GM12878 (cell line): Measurements from ENCODE around the gene CES4A. TPM values are rescaled to one million over a fixed set of nuclear protein-coding genes. Genes with fewer than 3 reads are reported as not detected.
A peak's percentile ranks its signal among the peaks of the same experiment; 100 is the strongest.

ENCODE experiments used
- IRF4 ChIP-seq: IDR thresholded peaks from 2 replicates; pipeline ENCODE4 v1.6.1; 2011; ENCODE audit warnings: low read depth, low read length
- JUND ChIP-seq: IDR thresholded peaks from 2 replicates; pipeline ENCODE4 v1.6.1; 2012; ENCODE audit warnings: low read depth, mild to moderate bottlenecking, low read length, improper control_type of control experiment, moderate library complexity
- NFYB ChIP-seq: IDR thresholded peaks from 2 replicates; pipeline ENCODE4 v1.6.1; 2011; ENCODE audit warnings: low read depth, mild to moderate bottlenecking, low read length, improper control_type of control experiment, moderate library complexity; ENCODE audit not compliant: insufficient read depth
- RUNX3 ChIP-seq: IDR thresholded peaks from 2 replicates; pipeline ENCODE4 v1.6.1; 2012; ENCODE audit warnings: low read length, inconsistent platforms
- TCF12 ChIP-seq: IDR thresholded peaks from 2 replicates; pipeline ENCODE4 v1.6.1; 2011; ENCODE audit warnings: low read depth, mild to moderate bottlenecking, low read length
- YY1 ChIP-seq: IDR thresholded peaks from 2 replicates; pipeline ENCODE4 v1.6.1; 2011; ENCODE audit warnings: low read depth, mild to moderate bottlenecking, low read length
- ZZZ3 ChIP-seq: IDR thresholded peaks from 2 replicates; pipeline ENCODE4 v1.6.1; 2011; ENCODE audit warnings: low read depth; ENCODE audit not compliant: control insufficient read depth, insufficient read length
- polyA plus RNA-seq, 11 experiments: library from polyadenylated mRNA; depleted of rRNA in 4 of 11; unstranded in 6 of 11; stranded (reverse) in 5 of 11; fragments of >200 nt; fragmentation: Nextera tagmentation in 4 of 11; fragmentation: Illumina TruSeq in 1 of 11; extraction: Ambion mirVana in 4 of 11; extraction: Trizol in 1 of 11; gene quantifications; 1 replicate in 1 of 11; 2 replicates in 10 of 11; pipeline versions ENCODE4 v1.2.1 to v1.2.3, GENCODE V29; 2011 to 2016; ENCODE audit warnings: inconsistent platforms in 2 of 11, missing spikeins in 2 of 11, low read depth in 1 of 11
- total RNA-seq, 4 experiments: library from RNA; depleted of rRNA in 3 of 4; stranded (reverse); fragments of >200 nt in 3 of 4; fragmentation: Illumina TruSeq in 1 of 4; extraction: Trizol in 1 of 4; gene quantifications; 2 replicates each; pipeline versions ENCODE4 v1.2.1 to v1.2.3, GENCODE V29; 2013 to 2021
- TF ChIP-seq, protein P1 (sequence below): fragments of 450-650 bp; IDR thresholded peaks from 2 replicates; pipeline ENCODE4 v1.6.1; 2016; ENCODE audit warnings: mild to moderate bottlenecking
- TF ChIP-seq, protein P2 (sequence below), 3 experiments: IDR thresholded peaks in 2 of 3; conservative IDR thresholded peaks in 1 of 3; 2 replicates each; pipeline ENCODE4 v1.5.1; 2011; ENCODE audit warnings: low read depth in 3 of 3, low read length in 3 of 3, mild to moderate bottlenecking in 3 of 3, control low read depth in 2 of 3, moderate library complexity in 2 of 3, inconsistent platforms in 1 of 3, mixed read lengths in 1 of 3; ENCODE audit not compliant: control insufficient read depth in 2 of 3, insufficient read depth in 1 of 3; ENCODE audit errors: extremely low read depth in 1 of 3
- TF ChIP-seq, protein P3 (sequence below): IDR thresholded peaks from 2 replicates; pipeline ENCODE4 v1.6.1; 2011; ENCODE audit warnings: borderline replicate concordance, low read depth, mild to moderate bottlenecking, moderate library complexity, mixed read lengths, low read length; ENCODE audit not compliant: insufficient read depth; ENCODE audit errors: extremely low read length
- TF ChIP-seq, protein P4 (sequence below): IDR thresholded peaks from 2 replicates; pipeline ENCODE4 v1.6.1; 2011; ENCODE audit warnings: borderline replicate concordance, low read depth, mild to moderate bottlenecking, moderate library complexity, low read length; ENCODE audit not compliant: insufficient read depth, poor library complexity, severe bottlenecking
- TF ChIP-seq, protein P5 (sequence below): IDR thresholded peaks from 2 replicates; pipeline ENCODE4 v1.6.1; 2011; ENCODE audit warnings: low read depth, low read length, improper control_type of control experiment, borderline replicate concordance
- TF ChIP-seq, protein P6 (sequence below): fragments of 450-650 bp; IDR thresholded peaks from 2 replicates; pipeline ENCODE4 v1.6.1; 2017; ENCODE audit warnings: low read depth, mild to moderate bottlenecking, moderate library complexity
- TF ChIP-seq, protein P7 (sequence below): fragments of 150-350 bp; IDR thresholded peaks from 2 replicates; pipeline ENCODE4 v1.6.1; 2014; ENCODE audit warnings: mild to moderate bottlenecking, low read depth, low read length

Gene CES4A
- total and polyA plus RNA-seq, 10 of the 15 experiments (the other 5 are each of a cell fraction or from before 2014, with no cell fraction given) = 0.05 to 5.0 (median 2.1) TPM

DNA sequence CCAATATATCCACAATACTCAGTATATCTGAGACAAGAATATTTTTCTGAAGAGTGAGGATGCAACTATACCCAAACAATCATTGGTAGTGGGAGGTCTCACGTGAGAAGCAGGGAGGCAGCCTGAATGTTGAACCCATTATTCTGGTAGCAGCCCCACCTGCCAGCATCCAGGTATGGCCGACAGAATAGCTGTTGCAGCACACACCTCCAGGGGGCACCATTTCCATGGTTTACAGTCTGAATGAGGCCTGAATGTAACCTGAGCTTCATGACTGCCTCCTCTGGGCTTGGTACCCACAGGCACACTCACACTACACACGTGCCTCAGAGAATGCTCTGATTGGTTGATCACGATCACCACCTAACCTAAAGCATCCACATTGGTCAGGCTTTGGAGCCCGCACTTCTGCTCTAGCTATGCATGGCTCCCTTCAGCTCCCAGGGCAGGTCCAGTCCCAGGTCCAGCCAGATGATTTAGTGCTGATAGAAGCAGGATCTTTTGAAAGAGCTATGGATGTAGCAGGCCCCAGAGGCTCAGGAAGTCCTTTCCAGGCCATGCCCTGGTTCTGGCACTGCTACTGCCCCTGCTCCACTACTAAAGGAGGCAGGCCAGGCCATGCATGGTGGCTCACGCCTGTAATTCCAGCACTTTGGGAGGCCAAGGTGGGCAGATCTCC, 29.6 kb downstream of the CES4A start (continued):
- TF ChIP-seq, protein P1, sequence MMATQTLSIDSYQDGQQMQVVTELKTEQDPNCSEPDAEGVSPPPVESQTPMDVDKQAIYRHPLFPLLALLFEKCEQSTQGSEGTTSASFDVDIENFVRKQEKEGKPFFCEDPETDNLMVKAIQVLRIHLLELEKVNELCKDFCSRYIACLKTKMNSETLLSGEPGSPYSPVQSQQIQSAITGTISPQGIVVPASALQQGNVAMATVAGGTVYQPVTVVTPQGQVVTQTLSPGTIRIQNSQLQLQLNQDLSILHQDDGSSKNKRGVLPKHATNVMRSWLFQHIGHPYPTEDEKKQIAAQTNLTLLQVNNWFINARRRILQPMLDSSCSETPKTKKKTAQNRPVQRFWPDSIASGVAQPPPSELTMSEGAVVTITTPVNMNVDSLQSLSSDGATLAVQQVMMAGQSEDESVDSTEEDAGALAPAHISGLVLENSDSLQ = no peak
- peak; percentile 92 for TF ChIP-seq YY1
- TF ChIP-seq, protein P2, sequence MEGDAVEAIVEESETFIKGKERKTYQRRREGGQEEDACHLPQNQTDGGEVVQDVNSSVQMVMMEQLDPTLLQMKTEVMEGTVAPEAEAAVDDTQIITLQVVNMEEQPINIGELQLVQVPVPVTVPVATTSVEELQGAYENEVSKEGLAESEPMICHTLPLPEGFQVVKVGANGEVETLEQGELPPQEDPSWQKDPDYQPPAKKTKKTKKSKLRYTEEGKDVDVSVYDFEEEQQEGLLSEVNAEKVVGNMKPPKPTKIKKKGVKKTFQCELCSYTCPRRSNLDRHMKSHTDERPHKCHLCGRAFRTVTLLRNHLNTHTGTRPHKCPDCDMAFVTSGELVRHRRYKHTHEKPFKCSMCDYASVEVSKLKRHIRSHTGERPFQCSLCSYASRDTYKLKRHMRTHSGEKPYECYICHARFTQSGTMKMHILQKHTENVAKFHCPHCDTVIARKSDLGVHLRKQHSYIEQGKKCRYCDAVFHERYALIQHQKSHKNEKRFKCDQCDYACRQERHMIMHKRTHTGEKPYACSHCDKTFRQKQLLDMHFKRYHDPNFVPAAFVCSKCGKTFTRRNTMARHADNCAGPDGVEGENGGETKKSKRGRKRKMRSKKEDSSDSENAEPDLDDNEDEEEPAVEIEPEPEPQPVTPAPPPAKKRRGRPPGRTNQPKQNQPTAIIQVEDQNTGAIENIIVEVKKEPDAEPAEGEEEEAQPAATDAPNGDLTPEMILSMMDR (IDR thresholded peaks at IDR 0.05 in 2 of 3, conservative IDR thresholded peaks at IDR 0.05 in 1 of 3; ENCODE audit: control insufficient read depth in 2 of 3, extremely low read depth in 1 of 3, insufficient read depth in 1 of 3, low read depth in 3 of 3, low read length in 3 of 3) = peak; percentile 81 to 93 (median 93)
- TF ChIP-seq, protein P3, sequence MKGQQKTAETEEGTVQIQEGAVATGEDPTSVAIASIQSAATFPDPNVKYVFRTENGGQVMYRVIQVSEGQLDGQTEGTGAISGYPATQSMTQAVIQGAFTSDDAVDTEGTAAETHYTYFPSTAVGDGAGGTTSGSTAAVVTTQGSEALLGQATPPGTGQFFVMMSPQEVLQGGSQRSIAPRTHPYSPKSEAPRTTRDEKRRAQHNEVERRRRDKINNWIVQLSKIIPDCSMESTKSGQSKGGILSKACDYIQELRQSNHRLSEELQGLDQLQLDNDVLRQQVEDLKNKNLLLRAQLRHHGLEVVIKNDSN = peak; percentile 82
- peak; percentile 67; the same call in 1 of the 2 replicates for TF ChIP-seq RUNX3
- TF ChIP-seq, protein P4, sequence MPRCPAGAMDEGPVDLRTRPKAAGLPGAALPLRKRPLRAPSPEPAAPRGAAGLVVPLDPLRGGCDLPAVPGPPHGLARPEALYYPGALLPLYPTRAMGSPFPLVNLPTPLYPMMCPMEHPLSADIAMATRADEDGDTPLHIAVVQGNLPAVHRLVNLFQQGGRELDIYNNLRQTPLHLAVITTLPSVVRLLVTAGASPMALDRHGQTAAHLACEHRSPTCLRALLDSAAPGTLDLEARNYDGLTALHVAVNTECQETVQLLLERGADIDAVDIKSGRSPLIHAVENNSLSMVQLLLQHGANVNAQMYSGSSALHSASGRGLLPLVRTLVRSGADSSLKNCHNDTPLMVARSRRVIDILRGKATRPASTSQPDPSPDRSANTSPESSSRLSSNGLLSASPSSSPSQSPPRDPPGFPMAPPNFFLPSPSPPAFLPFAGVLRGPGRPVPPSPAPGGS = no peak
- no peak for TF ChIP-seq JUND
- TF ChIP-seq TCF12 = no peak
- TF ChIP-seq, protein P5, sequence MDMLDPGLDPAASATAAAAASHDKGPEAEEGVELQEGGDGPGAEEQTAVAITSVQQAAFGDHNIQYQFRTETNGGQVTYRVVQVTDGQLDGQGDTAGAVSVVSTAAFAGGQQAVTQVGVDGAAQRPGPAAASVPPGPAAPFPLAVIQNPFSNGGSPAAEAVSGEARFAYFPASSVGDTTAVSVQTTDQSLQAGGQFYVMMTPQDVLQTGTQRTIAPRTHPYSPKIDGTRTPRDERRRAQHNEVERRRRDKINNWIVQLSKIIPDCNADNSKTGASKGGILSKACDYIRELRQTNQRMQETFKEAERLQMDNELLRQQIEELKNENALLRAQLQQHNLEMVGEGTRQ = peak; percentile 69
- peak; percentile 56; the same call in 1 of the 2 replicates for TF ChIP-seq IRF4
- TF ChIP-seq, protein P6, sequence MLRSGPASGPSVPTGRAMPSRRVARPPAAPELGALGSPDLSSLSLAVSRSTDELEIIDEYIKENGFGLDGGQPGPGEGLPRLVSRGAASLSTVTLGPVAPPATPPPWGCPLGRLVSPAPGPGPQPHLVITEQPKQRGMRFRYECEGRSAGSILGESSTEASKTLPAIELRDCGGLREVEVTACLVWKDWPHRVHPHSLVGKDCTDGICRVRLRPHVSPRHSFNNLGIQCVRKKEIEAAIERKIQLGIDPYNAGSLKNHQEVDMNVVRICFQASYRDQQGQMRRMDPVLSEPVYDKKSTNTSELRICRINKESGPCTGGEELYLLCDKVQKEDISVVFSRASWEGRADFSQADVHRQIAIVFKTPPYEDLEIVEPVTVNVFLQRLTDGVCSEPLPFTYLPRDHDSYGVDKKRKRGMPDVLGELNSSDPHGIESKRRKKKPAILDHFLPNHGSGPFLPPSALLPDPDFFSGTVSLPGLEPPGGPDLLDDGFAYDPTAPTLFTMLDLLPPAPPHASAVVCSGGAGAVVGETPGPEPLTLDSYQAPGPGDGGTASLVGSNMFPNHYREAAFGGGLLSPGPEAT = no peak
- no peak for TF ChIP-seq ZZZ3
- TF ChIP-seq, protein P7, sequence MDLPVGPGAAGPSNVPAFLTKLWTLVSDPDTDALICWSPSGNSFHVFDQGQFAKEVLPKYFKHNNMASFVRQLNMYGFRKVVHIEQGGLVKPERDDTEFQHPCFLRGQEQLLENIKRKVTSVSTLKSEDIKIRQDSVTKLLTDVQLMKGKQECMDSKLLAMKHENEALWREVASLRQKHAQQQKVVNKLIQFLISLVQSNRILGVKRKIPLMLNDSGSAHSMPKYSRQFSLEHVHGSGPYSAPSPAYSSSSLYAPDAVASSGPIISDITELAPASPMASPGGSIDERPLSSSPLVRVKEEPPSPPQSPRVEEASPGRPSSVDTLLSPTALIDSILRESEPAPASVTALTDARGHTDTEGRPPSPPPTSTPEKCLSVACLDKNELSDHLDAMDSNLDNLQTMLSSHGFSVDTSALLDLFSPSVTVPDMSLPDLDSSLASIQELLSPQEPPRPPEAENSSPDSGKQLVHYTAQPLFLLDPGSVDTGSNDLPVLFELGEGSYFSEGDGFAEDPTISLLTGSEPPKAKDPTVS = no peak
- peak; percentile 88 for TF ChIP-seq NFYB
